OCI-LY7 (cell line): ENCODE results near the gene KRT16. TPM values are rescaled to one million over a fixed set of nuclear protein-coding genes. Genes with fewer than 3 reads are reported as not detected.

Experiments used
- total RNA-seq, 2 experiments: library from RNA; depleted of rRNA in 1 of 2; stranded (reverse); fragments of >200 nt in 1 of 2; shearing (Covaris generic) in 1 of 2; gene quantifications; 2 replicates each; pipeline ENCODE4 v1.2.3, GENCODE V29; 2014 to 2022

Gene KRT16
- total RNA-seq, 2 experiments from 2014 or later, result not detected

Other genes with a start within 250 kb of the KRT16 start
- gene KRT33B, start 243.0 kb downstream of the KRT16 start, total RNA-seq (2014; rRNA removed; shearing (Covaris generic)), result not detected in 2 replicates
- not detected in 2 replicates for gene KRT33B, start 243.0 kb downstream of the KRT16 start, total RNA-seq (2022)
- not detected in 2 replicates for gene KRT34, start 230.5 kb downstream of the KRT16 start, total RNA-seq (2014; rRNA removed; shearing (Covaris generic))
- gene KRT34, start 230.5 kb downstream of the KRT16 start, total RNA-seq (2022), result not detected in 2 replicates
- not detected in 2 replicates for gene KRT31, start 215.2 kb downstream of the KRT16 start, total RNA-seq (2014; rRNA removed; shearing (Covaris generic))
- not detected in 2 replicates for gene KRT31, start 215.2 kb downstream of the KRT16 start, total RNA-seq (2022)
- gene KRT37, start 188.2 kb downstream of the KRT16 start, total RNA-seq (2014; rRNA removed; shearing (Covaris generic)), result not detected in 2 replicates
- not detected in 2 replicates for gene KRT37, start 188.2 kb downstream of the KRT16 start, total RNA-seq (2022)
- gene KRT38, start 171.8 kb downstream of the KRT16 start, total RNA-seq (2014; rRNA removed; shearing (Covaris generic)), result not detected in 2 replicates
- gene KRT38, start 171.8 kb downstream of the KRT16 start, total RNA-seq (2022), result not detected in 2 replicates
- not detected in 2 replicates for gene KRT32, start 145.4 kb downstream of the KRT16 start, total RNA-seq (2014; rRNA removed; shearing (Covaris generic))
- gene KRT32, start 145.4 kb downstream of the KRT16 start, total RNA-seq (2022), result not detected in 2 replicates
- not detected in 2 replicates for gene KRT35, start 131.6 kb downstream of the KRT16 start, total RNA-seq (2014; rRNA removed; shearing (Covaris generic))
- not detected in 2 replicates for gene KRT35, start 131.6 kb downstream of the KRT16 start, total RNA-seq (2022)
- not detected in 2 replicates for gene KRT36, start 122.9 kb downstream of the KRT16 start, total RNA-seq (2014; rRNA removed; shearing (Covaris generic))
- not detected in 2 replicates for gene KRT36, start 122.9 kb downstream of the KRT16 start, total RNA-seq (2022)
- not detected in 2 replicates for gene KRT13, start 107.2 kb downstream of the KRT16 start, total RNA-seq (2014; rRNA removed; shearing (Covaris generic))
- not detected in 2 replicates for gene KRT13, start 107.2 kb downstream of the KRT16 start, total RNA-seq (2022)
- not detected in 2 replicates for gene KRT15, start 93.9 kb downstream of the KRT16 start, total RNA-seq (2014; rRNA removed; shearing (Covaris generic))
- not detected in 2 replicates for gene KRT15, start 93.9 kb downstream of the KRT16 start, total RNA-seq (2022)
- gene KRT19, start 84.5 kb downstream of the KRT16 start, total RNA-seq (2014; rRNA removed; shearing (Covaris generic)), result not detected in 2 replicates
- not detected in 2 replicates for gene KRT19, start 84.5 kb downstream of the KRT16 start, total RNA-seq (2022)
- gene KRT9, start 40.7 kb downstream of the KRT16 start, total RNA-seq (2014; rRNA removed; shearing (Covaris generic)), result not detected in 2 replicates
- not detected in 2 replicates for gene KRT9, start 40.7 kb downstream of the KRT16 start, total RNA-seq (2022)
- not detected in 2 replicates for gene KRT14, start 25.9 kb downstream of the KRT16 start, total RNA-seq (2014; rRNA removed; shearing (Covaris generic))
- 0.30 and 0.82 TPM in 2 replicates for gene KRT14, start 25.9 kb downstream of the KRT16 start, total RNA-seq (2022)
- gene KRT17, start 11.8 kb upstream of the KRT16 start, total RNA-seq (2014; rRNA removed; shearing (Covaris generic)), result not detected in 2 replicates
- gene KRT17, start 11.8 kb upstream of the KRT16 start, total RNA-seq (2022), result 0.70 and 2.1 TPM in 2 replicates
- 123 and 145 TPM in 2 replicates for gene EIF1, start 76.1 kb upstream of the KRT16 start, total RNA-seq (2014; rRNA removed; shearing (Covaris generic))
- gene EIF1, start 76.1 kb upstream of the KRT16 start, total RNA-seq (2022), result 659 and 705 TPM in 2 replicates
- not detected in 2 replicates for gene GAST, start 99.6 kb upstream of the KRT16 start, total RNA-seq (2014; rRNA removed; shearing (Covaris generic))
- not detected in 2 replicates for gene GAST, start 99.6 kb upstream of the KRT16 start, total RNA-seq (2022)
- gene HAP1, start 121.9 kb upstream of the KRT16 start, total RNA-seq (2014; rRNA removed; shearing (Covaris generic)), result 0.10 and 0.19 TPM in 2 replicates
- gene HAP1, start 121.9 kb upstream of the KRT16 start, total RNA-seq (2022), result 0.22 and 0.55 TPM in 2 replicates
- 29.9 and 40.5 TPM in 2 replicates for gene JUP, start 173.9 kb upstream of the KRT16 start, total RNA-seq (2014; rRNA removed; shearing (Covaris generic))
- gene JUP, start 173.9 kb upstream of the KRT16 start, total RNA-seq (2022), result 62.0 and 69.3 TPM in 2 replicates
- 0.08 TPM in 1 of 2 replicates, not detected in the other for gene P3H4, start 199.2 kb upstream of the KRT16 start, total RNA-seq (2014; rRNA removed; shearing (Covaris generic))
- gene P3H4, start 199.2 kb upstream of the KRT16 start, total RNA-seq (2022), result 2.2 and 2.6 TPM in 2 replicates
- 1.5 TPM in 1 of 2 replicates, not detected in the other for gene FKBP10, start 200.2 kb upstream of the KRT16 start, total RNA-seq (2014; rRNA removed; shearing (Covaris generic))
- 7.3 and 7.8 TPM in 2 replicates for gene FKBP10, start 200.2 kb upstream of the KRT16 start, total RNA-seq (2022)
- gene NT5C3B, start 223.5 kb upstream of the KRT16 start, total RNA-seq (2014; rRNA removed; shearing (Covaris generic)), result 0.16 TPM in 1 of 2 replicates, not detected in the other
- 10.0 and 12.1 TPM in 2 replicates for gene NT5C3B, start 223.5 kb upstream of the KRT16 start, total RNA-seq (2022)
- gene KLHL10, start 225.1 kb upstream of the KRT16 start, total RNA-seq (2014; rRNA removed; shearing (Covaris generic)), result not detected in 2 replicates
- gene KLHL10, start 225.1 kb upstream of the KRT16 start, total RNA-seq (2022), result not detected in 2 replicates